ENCODE data around the gene GPR35. TPM values are rescaled to one million over a fixed set of nuclear protein-coding genes. Genes with fewer than 3 reads are reported as not detected.

The GPR35 gene
- polyA plus RNA-seq, 1 donor (not counting 4 experiments of a cell fraction or from before 2014, with no cell fraction given): 0.04 TPM

GRCh38 chr2:240591226-240591625 lies 34.1 kb upstream of the GPR35 start:
- Histone ChIP-seq H3K9me1 (ENCODE audit: control insufficient read depth, extremely low read depth, insufficient read depth, low read length) (peaks cover 3% of the 10 kb centered on the region), H3K9me3 (ENCODE audit: control insufficient read depth, low read depth, low read length) (no peaks in the 10 kb centered on the region), H3K27ac (ENCODE audit: control insufficient read depth, insufficient read depth, low read length) (no peak overlapping the region), H3K9ac (ENCODE audit: control insufficient read depth, extremely low read depth, insufficient read depth, low read length) (no peak overlapping the region), H2AFZ (ENCODE audit: control insufficient read depth, low read length) (no peak overlapping the region), H3K79me2 (ENCODE audit: control insufficient read depth, insufficient read depth, low read length) (peaks cover 47% of the 10 kb centered on the region), H3K4me3 (ENCODE audit: control insufficient read depth in 2 of 3, extremely low read depth in 1 of 3, insufficient read depth in 2 of 3, low read depth in 1 of 3, low read length in 3 of 3) (no peak overlapping the region), H3K36me3 (ENCODE audit: control insufficient read depth in 2 of 2, extremely low read depth in 1 of 2, insufficient read depth in 2 of 2, low read length in 2 of 2) (peaks cover 5 to 18% of the 10 kb centered on the region in 2 experiments), H3K4me2 (ENCODE audit: control insufficient read depth, extremely low read depth, insufficient read depth, low read depth, low read length) (no peak overlapping the region), H3K4me1 (ENCODE audit: control insufficient read depth, extremely low read depth, insufficient read depth, low read length) (peaks cover 11% of the 10 kb centered on the region), H3K27me3 (ENCODE audit: control insufficient read depth, extremely low read depth, insufficient read depth, low read length) (no peaks in the 10 kb centered on the region), H4K20me1 (ENCODE audit: control insufficient read depth, extremely low read depth, insufficient read depth, low read length) (peaks cover 19% of the 10 kb centered on the region)
- DNase-seq (ENCODE audit: low read depth, low spot score): no peak
- FAIRE-seq: no peak
- TF ChIP-seq EZH2 (IDR thresholded peaks at IDR 0.05; ENCODE audit: low read length) (no peak), CTCF (optimal IDR thresholded peaks at IDR 0.05 in 1 of 3, IDR thresholded peaks at IDR 0.05 in 1 of 3, conservative IDR thresholded peaks at IDR 0.05 in 1 of 3; ENCODE audit: extremely low read depth in 1 of 3, insufficient read depth in 2 of 3, low read length in 3 of 3) (no peak)
- dilution Hi-C loops (cut with MboI; ENCODE audit: extremely low pct_ligation_motif_present, low sequenced_read_pairs): no loop called here

- Histone ChIP-seq H3K36me3 (ENCODE audit: control insufficient read depth in 2 of 2, extremely low read depth in 1 of 2, insufficient read depth in 2 of 2, low read length in 2 of 2) (peaks cover 5 to 23% of the 10 kb centered on the region in 2 experiments), H3K27ac (ENCODE audit: control insufficient read depth, insufficient read depth, low read length) (no peak overlapping the region), H4K20me1 (ENCODE audit: control insufficient read depth, extremely low read depth, insufficient read depth, low read length) (peaks cover 22% of the 10 kb centered on the region), H3K79me2 (ENCODE audit: control insufficient read depth, insufficient read depth, low read length) (peaks cover 47% of the 10 kb centered on the region), H2AFZ (ENCODE audit: control insufficient read depth, low read length) (no peak overlapping the region), H3K4me1 (ENCODE audit: control insufficient read depth, extremely low read depth, insufficient read depth, low read length) (peaks cover 11% of the 10 kb centered on the region), H3K9me1 (ENCODE audit: control insufficient read depth, extremely low read depth, insufficient read depth, low read length) (peaks cover 3% of the 10 kb centered on the region), H3K4me2 (ENCODE audit: control insufficient read depth, extremely low read depth, insufficient read depth, low read depth, low read length) (no peak overlapping the region), H3K27me3 (ENCODE audit: control insufficient read depth, extremely low read depth, insufficient read depth, low read length) (no peaks in the 10 kb centered on the region), H3K9ac (ENCODE audit: control insufficient read depth, extremely low read depth, insufficient read depth, low read length) (no peak overlapping the region), H3K9me3 (ENCODE audit: control insufficient read depth, low read depth, low read length) (no peaks in the 10 kb centered on the region), H3K4me3 (ENCODE audit: control insufficient read depth in 2 of 3, extremely low read depth in 1 of 3, insufficient read depth in 2 of 3, low read depth in 1 of 3, low read length in 3 of 3) (no peak overlapping the region)
- DNase-seq (ENCODE audit: low read depth, low spot score) (no peak), FAIRE-seq (no peak)
- TF ChIP-seq CTCF (optimal IDR thresholded peaks at IDR 0.05 in 1 of 3, IDR thresholded peaks at IDR 0.05 in 1 of 3, conservative IDR thresholded peaks at IDR 0.05 in 1 of 3; ENCODE audit: extremely low read depth in 1 of 3, insufficient read depth in 2 of 3, low read length in 3 of 3) (no peak), EZH2 (IDR thresholded peaks at IDR 0.05; ENCODE audit: low read length) (no peak)
- dilution Hi-C loops (cut with MboI; ENCODE audit: extremely low pct_ligation_motif_present, low sequenced_read_pairs): no loop called here
These were observed 33.5 kb upstream of the GPR35 start for GRCh38 chr2:240591784-240592183.
